Left renal cortex interstitium (tissue), 4 donors: ENCODE data around the gene IQSEC2. TPM values are rescaled to one million over a fixed set of nuclear protein-coding genes. Genes with fewer than 3 reads are reported as not detected.

Experiments used
- polyA plus RNA-seq, 4 donors: library from polyadenylated mRNA; unstranded; fragments of 120-200 nt; gene quantifications; one replicate each; pipeline ENCODE4 v1.2.1, GENCODE V29; 2013; ENCODE audit not compliant: insufficient read length in 4 of 4

Gene IQSEC2
- polyA plus RNA-seq, 4 donors = 12.3 to 18.0 (median 15.2) TPM

Other genes with a start within 250 kb of the IQSEC2 start
- 10 to 100 TPM; 10.5 to 30.3 (median 21.3) TPM for gene GPR173, start 232.8 kb downstream of the IQSEC2 start, polyA plus RNA-seq
- 10 to 100 TPM; 19.5 to 40.0 (median 32.7) TPM for gene TSPYL2, start 199.2 kb downstream of the IQSEC2 start, polyA plus RNA-seq
- 10 to 100 TPM in 3 of 4 donors, 1 to 10 TPM in 1; 8.8 to 49.3 (median 24.5) TPM for gene KANTR, start 187.4 kb downstream of the IQSEC2 start, polyA plus RNA-seq
- 10 to 100 TPM; 65.0 to 80.6 (median 72.1) TPM for gene KDM5C, start 56.4 kb downstream of the IQSEC2 start, polyA plus RNA-seq
- 100 to 1,000 TPM in 2 of 4 donors, 10 to 100 TPM in 2; 93.5 to 112 (median 100) TPM for gene SMC1A, start 141.1 kb upstream of the IQSEC2 start, polyA plus RNA-seq
- gene RIBC1, start 141.3 kb upstream of the IQSEC2 start, polyA plus RNA-seq = 1 to 10 TPM; 3.4 to 5.6 (median 4.6) TPM
- gene HSD17B10, start 152.8 kb upstream of the IQSEC2 start, polyA plus RNA-seq = 100 to 1,000 TPM; 103 to 124 (median 112) TPM